Smooth muscle cell (in vitro differentiated cells): ENCODE results near the gene SPEM1. TPM values are rescaled to one million over a fixed set of nuclear protein-coding genes. Genes with fewer than 3 reads are reported as not detected.
A peak's percentile ranks its signal among the peaks of the same experiment; 100 is the strongest.

ENCODE experiments used
- DNase-seq: peaks from one replicate; lab custom pipeline; 2025; ENCODE audit not compliant: unreplicated experiment; lab: John Stamatoyannopoulos, UW
- H2AFZ ChIP-seq: fragments of 200-600 bp; sonication (generic); 2 replicates; pipeline ENCODE4 v1.6.0; 2016; ENCODE audit warnings: antibody characterized with exemption, low read depth, mild to moderate bottlenecking
- H3F3A ChIP-seq: fragments of 200-600 bp; sonication (generic); 2 replicates; pipeline ENCODE4 v1.6.0; 2017; ENCODE audit warnings: antibody characterized with exemption, low read depth
- H3K27ac ChIP-seq: fragments of 200-600 bp; sonication (generic); 2 replicates; pipeline ENCODE4 v1.5.1; 2016; ENCODE audit warnings: low read depth, mild to moderate bottlenecking
- H3K27me3 ChIP-seq: fragments of 200-600 bp; sonication (generic); 2 replicates; pipeline ENCODE4 v1.6.1; 2016; ENCODE audit warnings: low read depth, mild to moderate bottlenecking
- H3K36me3 ChIP-seq: fragments of 200-600 bp; sonication (generic); 2 replicates; pipeline ENCODE4 v1.5.1; 2016; ENCODE audit warnings: low read depth
- H3K4me1 ChIP-seq: fragments of 200-600 bp; sonication (generic); 2 replicates; pipeline ENCODE4 v1.5.1; 2016; ENCODE audit warnings: low read depth
- H3K4me2 ChIP-seq: fragments of 200-600 bp; sonication (generic); 2 replicates; pipeline ENCODE4 v1.6.0; 2016; ENCODE audit warnings: mild to moderate bottlenecking
- H3K4me3 ChIP-seq: fragments of 200-600 bp; sonication (generic); 2 replicates; pipeline ENCODE4 v1.5.1; 2016; ENCODE audit warnings: mild to moderate bottlenecking
- H3K79me2 ChIP-seq: fragments of 200-600 bp; sonication (generic); 2 replicates; pipeline ENCODE4 v1.6.0; 2016; ENCODE audit warnings: low read depth, mild to moderate bottlenecking
- H3K9ac ChIP-seq: fragments of 200-600 bp; sonication (generic); 2 replicates; pipeline ENCODE4 v1.6.0; 2016; ENCODE audit warnings: low read depth
- H3K9me3 ChIP-seq: fragments of 200-600 bp; sonication (generic); replicated peaks from 2 replicates; pipeline ENCODE4 v1.5.1; 2016; ENCODE audit warnings: low read depth
- H4K20me1 ChIP-seq: fragments of 200-600 bp; sonication (generic); 2 replicates; pipeline ENCODE4 v1.6.0; 2016; ENCODE audit warnings: low read depth
- CTCF ChIP-seq: fragments of 200-600 bp; sonication (generic); IDR thresholded peaks from 2 replicates; pipeline ENCODE4 v1.5.1; 2017; ENCODE audit warnings: borderline replicate concordance, mild to moderate bottlenecking, antibody characterized with exemption; ENCODE audit not compliant: insufficient read depth, poor library complexity, severe bottlenecking
- WGBS: methylation state at CpG from one replicate; pipeline ENCODE4 v1.1.7; 2016; ENCODE audit warnings: low lambda C conversion rate; 5-methylcytosine and 5-hydroxymethylcytosine counted together
- polyA plus RNA-seq: library from polyadenylated mRNA; unstranded; fragments of >200 nt; fragmentation: Nextera tagmentation; extraction: Ambion mirVana; gene quantifications from 2 replicates; pipeline ENCODE4 v1.2.1, GENCODE V29; 2016
- total RNA-seq: library from RNA; depleted of rRNA; stranded (reverse); fragments of >200 nt; gene quantifications from 2 replicates; pipeline ENCODE4 v1.2.3, GENCODE V29; 2014

The SPEM1 gene
- total and polyA plus RNA-seq, 2 experiments from 2014 or later, result not detected

GRCh38 chr17:7431231-7431630 lies 11.1 kb downstream of the SPEM1 start:
- Histone ChIP-seq H3K36me3 (no peaks in the 10 kb centered on the region), H3K27ac (no peak overlapping the region), H3K4me3 (no peak overlapping the region), H4K20me1 (no peaks in the 10 kb centered on the region), H3K4me1 (no peaks in the 10 kb centered on the region), H3K4me2 (no peak overlapping the region), H3K9me3 (no peaks in the 10 kb centered on the region), H3F3A (no peaks in the 10 kb centered on the region), H3K27me3 (no peaks in the 10 kb centered on the region), H2AFZ (no peak overlapping the region), H3K9ac (no peak overlapping the region), H3K79me2 (no peaks in the 10 kb centered on the region)
- no peak for DNase-seq
- WGBS, result 84% methylated on average over 1 of the region's 1 CpG
- TF ChIP-seq CTCF, result no peak

GRCh38 chr17:7432296-7432695 lies 12.2 kb downstream of the SPEM1 start:
- no peaks in the 10 kb centered on the region for H3K36me3 ChIP-seq
- no peaks in the 10 kb centered on the region for H3K27me3 ChIP-seq
- 93% methylated on average over 11 of the region's 11 CpGs for WGBS
- H3K9ac ChIP-seq, result no peak overlapping the region
- no peak overlapping the region for H2AFZ ChIP-seq
- no peak overlapping the region for H3K27ac ChIP-seq
- no peak for TF ChIP-seq CTCF
- no peaks in the 10 kb centered on the region for H3K79me2 ChIP-seq
- no peaks in the 10 kb centered on the region for H3K9me3 ChIP-seq
- H3F3A ChIP-seq, result no peaks in the 10 kb centered on the region
- H4K20me1 ChIP-seq, result no peaks in the 10 kb centered on the region
- H3K4me3 ChIP-seq, result no peak overlapping the region
- no peak overlapping the region for H3K4me2 ChIP-seq
- DNase-seq, result no peak
- peaks cover 2% of the 10 kb centered on the region for H3K4me1 ChIP-seq

- 8% methylated on average over 45 of the region's 49 CpGs for WGBS
- peaks cover 4% of the 10 kb centered on the region for H4K20me1 ChIP-seq
- no peaks in the 10 kb centered on the region for H3K36me3 ChIP-seq
- peak overlapping the region; percentile 88 for H3K4me2 ChIP-seq
- H3K4me3 ChIP-seq, result peak overlapping the region; percentile 61
- DNase-seq, result no peak
- peaks cover 9% of the 10 kb centered on the region for H3F3A ChIP-seq
- peaks cover 18% of the 10 kb centered on the region for H3K4me1 ChIP-seq
- peak overlapping the region; percentile 40 for H2AFZ ChIP-seq
- H3K79me2 ChIP-seq, result no peaks in the 10 kb centered on the region
- no peaks in the 10 kb centered on the region for H3K9me3 ChIP-seq
- peak; percentile 23 for TF ChIP-seq CTCF
- H3K27me3 ChIP-seq, result no peaks in the 10 kb centered on the region
- H3K9ac ChIP-seq, result peak overlapping the region; percentile 7
- peak overlapping the region; percentile 70 for H3K27ac ChIP-seq
Observed at GRCh38 chr17:7435676-7436555, 15.8 kb downstream of the SPEM1 start.
